H1 (cell line): ENCODE results near the gene PLEKHA5. TPM values are rescaled to one million over a fixed set of nuclear protein-coding genes. Genes with fewer than 3 reads are reported as not detected.

Source experiments
- KDM4A ChIP-seq: IDR thresholded peaks from one replicate; pipeline ENCODE4 v1.7.1; 2012; ENCODE audit warnings: low read depth, mild to moderate bottlenecking, moderate library complexity, low read length, inconsistent platforms; ENCODE audit not compliant: severe bottlenecking
- NRF1 ChIP-seq: IDR thresholded peaks from 2 replicates; pipeline ENCODE4 v1.6.1; 2011; ENCODE audit warnings: mild to moderate bottlenecking, low read depth, low read length, improper control_type of control experiment
- polyA plus RNA-seq, 7 experiments: library from polyadenylated mRNA; depleted of rRNA in 3 of 7; stranded (reverse) in 5 of 7; unstranded in 2 of 7; fragments of >200 nt in 5 of 7; fragments of 200-250 nt in 2 of 7; gene quantifications; 1 replicate in 5 of 7; 2 replicates in 1 of 7; 4 replicates in 1 of 7; pipeline versions ENCODE4 v1.2.1 to v1.2.3, GENCODE V29; 2011 to 2013; ENCODE audit warnings: missing spikeins in 2 of 7, mixed read lengths in 2 of 7
- total RNA-seq: library from RNA; stranded (reverse); fragmentation: NEBNext Ultra II Directional; extraction: Animal tissue kit (Norgen Biotek cat#: 25700); gene quantifications from 2 replicates; pipeline ENCODE4 v1.2.1, GENCODE V29; 2021
- TF ChIP-seq, protein P1 (sequence below): fragments of 300-600 bp; sonication (generic); IDR thresholded peaks from 2 replicates; pipeline ENCODE4 v1.7.1; 2012; ENCODE audit warnings: low read length, moderate library complexity, mild to moderate bottlenecking, inconsistent platforms; ENCODE audit not compliant: insufficient replicate concordance

Gene PLEKHA5
- total and polyA plus RNA-seq, 2 of the 8 experiments (the other 6 are each of a cell fraction or from before 2014, with no cell fraction given), result 17.2 to 66.1 TPM

DNA sequence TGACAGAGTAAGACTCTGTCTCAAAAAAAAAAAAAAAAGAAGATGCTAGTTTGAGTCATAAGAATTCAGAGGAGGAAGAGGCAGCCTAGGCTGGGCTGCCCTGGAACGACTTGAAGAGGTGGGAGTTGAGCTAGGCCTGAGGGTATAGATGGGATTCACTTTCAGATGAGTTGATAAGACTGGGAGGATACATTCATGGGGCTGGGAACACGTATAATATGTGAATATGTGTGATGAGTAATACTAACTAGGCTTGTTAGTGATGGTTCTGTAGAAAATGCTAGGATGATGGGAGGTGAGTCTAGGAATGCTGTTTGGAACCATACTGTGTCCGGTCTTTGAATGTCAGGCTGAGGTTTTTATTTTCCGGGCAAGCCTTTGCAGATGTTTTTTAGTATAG is 9.0 kb downstream of the PLEKHA5 start (continued):
- TF ChIP-seq, protein P1, sequence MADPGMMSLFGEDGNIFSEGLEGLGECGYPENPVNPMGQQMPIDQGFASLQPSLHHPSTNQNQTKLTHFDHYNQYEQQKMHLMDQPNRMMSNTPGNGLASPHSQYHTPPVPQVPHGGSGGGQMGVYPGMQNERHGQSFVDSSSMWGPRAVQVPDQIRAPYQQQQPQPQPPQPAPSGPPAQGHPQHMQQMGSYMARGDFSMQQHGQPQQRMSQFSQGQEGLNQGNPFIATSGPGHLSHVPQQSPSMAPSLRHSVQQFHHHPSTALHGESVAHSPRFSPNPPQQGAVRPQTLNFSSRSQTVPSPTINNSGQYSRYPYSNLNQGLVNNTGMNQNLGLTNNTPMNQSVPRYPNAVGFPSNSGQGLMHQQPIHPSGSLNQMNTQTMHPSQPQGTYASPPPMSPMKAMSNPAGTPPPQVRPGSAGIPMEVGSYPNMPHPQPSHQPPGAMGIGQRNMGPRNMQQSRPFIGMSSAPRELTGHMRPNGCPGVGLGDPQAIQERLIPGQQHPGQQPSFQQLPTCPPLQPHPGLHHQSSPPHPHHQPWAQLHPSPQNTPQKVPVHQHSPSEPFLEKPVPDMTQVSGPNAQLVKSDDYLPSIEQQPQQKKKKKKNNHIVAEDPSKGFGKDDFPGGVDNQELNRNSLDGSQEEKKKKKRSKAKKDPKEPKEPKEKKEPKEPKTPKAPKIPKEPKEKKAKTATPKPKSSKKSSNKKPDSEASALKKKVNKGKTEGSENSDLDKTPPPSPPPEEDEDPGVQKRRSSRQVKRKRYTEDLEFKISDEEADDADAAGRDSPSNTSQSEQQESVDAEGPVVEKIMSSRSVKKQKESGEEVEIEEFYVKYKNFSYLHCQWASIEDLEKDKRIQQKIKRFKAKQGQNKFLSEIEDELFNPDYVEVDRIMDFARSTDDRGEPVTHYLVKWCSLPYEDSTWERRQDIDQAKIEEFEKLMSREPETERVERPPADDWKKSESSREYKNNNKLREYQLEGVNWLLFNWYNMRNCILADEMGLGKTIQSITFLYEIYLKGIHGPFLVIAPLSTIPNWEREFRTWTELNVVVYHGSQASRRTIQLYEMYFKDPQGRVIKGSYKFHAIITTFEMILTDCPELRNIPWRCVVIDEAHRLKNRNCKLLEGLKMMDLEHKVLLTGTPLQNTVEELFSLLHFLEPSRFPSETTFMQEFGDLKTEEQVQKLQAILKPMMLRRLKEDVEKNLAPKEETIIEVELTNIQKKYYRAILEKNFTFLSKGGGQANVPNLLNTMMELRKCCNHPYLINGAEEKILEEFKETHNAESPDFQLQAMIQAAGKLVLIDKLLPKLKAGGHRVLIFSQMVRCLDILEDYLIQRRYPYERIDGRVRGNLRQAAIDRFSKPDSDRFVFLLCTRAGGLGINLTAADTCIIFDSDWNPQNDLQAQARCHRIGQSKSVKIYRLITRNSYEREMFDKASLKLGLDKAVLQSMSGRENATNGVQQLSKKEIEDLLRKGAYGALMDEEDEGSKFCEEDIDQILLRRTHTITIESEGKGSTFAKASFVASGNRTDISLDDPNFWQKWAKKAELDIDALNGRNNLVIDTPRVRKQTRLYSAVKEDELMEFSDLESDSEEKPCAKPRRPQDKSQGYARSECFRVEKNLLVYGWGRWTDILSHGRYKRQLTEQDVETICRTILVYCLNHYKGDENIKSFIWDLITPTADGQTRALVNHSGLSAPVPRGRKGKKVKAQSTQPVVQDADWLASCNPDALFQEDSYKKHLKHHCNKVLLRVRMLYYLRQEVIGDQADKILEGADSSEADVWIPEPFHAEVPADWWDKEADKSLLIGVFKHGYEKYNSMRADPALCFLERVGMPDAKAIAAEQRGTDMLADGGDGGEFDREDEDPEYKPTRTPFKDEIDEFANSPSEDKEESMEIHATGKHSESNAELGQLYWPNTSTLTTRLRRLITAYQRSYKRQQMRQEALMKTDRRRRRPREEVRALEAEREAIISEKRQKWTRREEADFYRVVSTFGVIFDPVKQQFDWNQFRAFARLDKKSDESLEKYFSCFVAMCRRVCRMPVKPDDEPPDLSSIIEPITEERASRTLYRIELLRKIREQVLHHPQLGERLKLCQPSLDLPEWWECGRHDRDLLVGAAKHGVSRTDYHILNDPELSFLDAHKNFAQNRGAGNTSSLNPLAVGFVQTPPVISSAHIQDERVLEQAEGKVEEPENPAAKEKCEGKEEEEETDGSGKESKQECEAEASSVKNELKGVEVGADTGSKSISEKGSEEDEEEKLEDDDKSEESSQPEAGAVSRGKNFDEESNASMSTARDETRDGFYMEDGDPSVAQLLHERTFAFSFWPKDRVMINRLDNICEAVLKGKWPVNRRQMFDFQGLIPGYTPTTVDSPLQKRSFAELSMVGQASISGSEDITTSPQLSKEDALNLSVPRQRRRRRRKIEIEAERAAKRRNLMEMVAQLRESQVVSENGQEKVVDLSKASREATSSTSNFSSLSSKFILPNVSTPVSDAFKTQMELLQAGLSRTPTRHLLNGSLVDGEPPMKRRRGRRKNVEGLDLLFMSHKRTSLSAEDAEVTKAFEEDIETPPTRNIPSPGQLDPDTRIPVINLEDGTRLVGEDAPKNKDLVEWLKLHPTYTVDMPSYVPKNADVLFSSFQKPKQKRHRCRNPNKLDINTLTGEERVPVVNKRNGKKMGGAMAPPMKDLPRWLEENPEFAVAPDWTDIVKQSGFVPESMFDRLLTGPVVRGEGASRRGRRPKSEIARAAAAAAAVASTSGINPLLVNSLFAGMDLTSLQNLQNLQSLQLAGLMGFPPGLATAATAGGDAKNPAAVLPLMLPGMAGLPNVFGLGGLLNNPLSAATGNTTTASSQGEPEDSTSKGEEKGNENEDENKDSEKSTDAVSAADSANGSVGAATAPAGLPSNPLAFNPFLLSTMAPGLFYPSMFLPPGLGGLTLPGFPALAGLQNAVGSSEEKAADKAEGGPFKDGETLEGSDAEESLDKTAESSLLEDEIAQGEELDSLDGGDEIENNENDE, result no peak
- TF ChIP-seq KDM4A (no peak), NRF1 (no peak)
